Duodenal mucosa (tissue), 2 donors: ENCODE data around the gene ATG10.

Experiments used
- H3K27ac ChIP-seq: one replicate; pipeline ENCODE4 v1.7.0; 2013; ENCODE audit warnings: low read depth, low read length
- H3K27me3 ChIP-seq, 2 donors: one replicate each; pipeline ENCODE4 v1.7.0; 2013; ENCODE audit warnings: low read length in 2 of 2, control low read depth in 1 of 2; ENCODE audit not compliant: insufficient read depth in 2 of 2, control insufficient read depth in 1 of 2
- H3K36me3 ChIP-seq, 2 donors: one replicate each; pipeline ENCODE4 v1.7.0; 2013; ENCODE audit warnings: low read length in 2 of 2, control low read depth in 1 of 2; ENCODE audit not compliant: insufficient read depth in 2 of 2, control insufficient read depth in 1 of 2
- H3K4me1 ChIP-seq, 2 donors: one replicate each; pipeline ENCODE4 v1.7.0; 2013; ENCODE audit warnings: low read length in 2 of 2, control low read depth in 1 of 2; ENCODE audit not compliant: insufficient read depth in 2 of 2, control insufficient read depth in 1 of 2
- H3K4me3 ChIP-seq, 2 donors: one replicate each; pipeline ENCODE4 v1.7.0; 2013; ENCODE audit warnings: low read length in 2 of 2, low read depth in 1 of 2
- H3K9ac ChIP-seq, 2 donors: one replicate each; pipeline ENCODE4 v1.7.0; 2013; ENCODE audit warnings: low read length in 2 of 2, low read depth in 1 of 2
- H3K9me3 ChIP-seq, 2 donors: one replicate each; pipeline ENCODE4 v1.7.0; 2013; ENCODE audit warnings: low read length in 2 of 2, control low read depth in 1 of 2; ENCODE audit not compliant: control insufficient read depth in 1 of 2

ATG10 gene

DNA sequence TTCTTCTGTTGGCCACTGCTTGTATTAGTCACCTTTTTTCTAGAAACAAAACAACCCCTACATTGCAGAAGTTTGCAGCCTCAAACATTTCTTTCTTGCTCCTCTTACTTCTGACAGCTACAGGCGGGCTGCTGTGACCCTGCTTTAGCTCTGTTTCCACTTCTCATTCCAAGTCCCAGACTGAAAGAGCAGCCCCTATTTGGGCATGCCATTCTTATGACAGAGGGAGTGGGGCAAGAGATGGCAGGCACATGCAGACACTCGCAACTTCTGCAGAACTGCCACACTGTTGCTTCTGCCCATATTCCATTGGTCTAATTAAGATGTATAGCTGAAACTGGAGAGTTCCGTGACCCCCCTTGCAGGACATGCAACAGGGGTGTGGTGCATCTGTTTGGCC is 325.9 kb downstream of the ATG10 start:
- no peak overlapping the region for H3K4me3 ChIP-seq
- H3K27ac ChIP-seq, result no peak overlapping the region
- H3K9me3 ChIP-seq, result no peaks in the 10 kb centered on the region
- H3K27me3 ChIP-seq, result no peaks in the 10 kb centered on the region
- H3K36me3 ChIP-seq, result no peaks in the 10 kb centered on the region
- no peak overlapping the region for H3K9ac ChIP-seq
- H3K4me1 ChIP-seq, result no peaks in the 10 kb centered on the region

DNA sequence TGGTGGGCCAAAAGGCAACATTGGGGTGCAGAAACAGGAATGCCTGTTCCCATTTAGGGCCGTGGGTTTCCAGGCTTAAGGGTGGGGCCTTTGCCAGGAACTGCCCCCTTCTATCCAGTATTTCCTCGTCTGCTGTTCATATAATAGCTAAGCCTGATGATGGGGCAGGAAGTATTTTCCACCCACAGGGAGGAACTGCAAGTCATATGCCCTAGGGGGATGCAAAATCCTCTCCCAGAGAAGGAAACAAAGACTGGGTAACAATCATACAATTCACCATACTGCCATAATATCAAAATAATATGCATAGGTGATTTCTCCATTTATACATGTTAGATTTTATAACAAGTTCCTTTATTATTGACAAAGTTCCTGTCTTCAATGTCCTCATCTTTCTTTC is 326.8 kb downstream of the ATG10 start:
- Histone ChIP-seq H3K36me3 (no peaks in the 10 kb centered on the region), H3K9ac (no peak overlapping the region), H3K4me1 (no peaks in the 10 kb centered on the region), H3K27ac (no peak overlapping the region), H3K27me3 (no peaks in the 10 kb centered on the region), H3K9me3 (no peaks in the 10 kb centered on the region), H3K4me3 (no peak overlapping the region)

DNA sequence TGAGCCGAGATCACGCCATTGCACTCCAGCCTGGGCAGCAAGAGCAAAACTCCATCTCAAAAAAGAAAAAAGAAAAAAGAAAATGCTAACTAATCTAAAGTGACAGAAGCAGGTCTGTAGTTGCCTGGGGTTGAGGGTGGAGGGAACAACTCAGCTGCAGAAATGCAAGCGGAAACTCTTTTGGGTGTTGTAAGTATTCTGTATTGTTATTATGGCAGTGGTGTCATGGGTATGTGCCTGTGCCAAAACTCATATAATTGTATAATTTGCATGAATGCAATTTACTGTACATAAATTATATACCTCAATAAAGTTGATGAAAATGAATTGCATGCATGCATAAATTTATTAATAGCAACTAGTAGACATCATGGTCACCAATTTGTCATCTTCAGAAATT is 329.4 kb downstream of the ATG10 start:
- H3K9ac ChIP-seq, result no peak overlapping the region

More for the DNA sequence above, 329.4 kb downstream of the ATG10 start:
- Histone ChIP-seq H3K36me3 (no peaks in the 10 kb centered on the region), H3K9me3 (no peaks in the 10 kb centered on the region), H3K4me1 (no peaks in the 10 kb centered on the region), H3K27me3 (no peaks in the 10 kb centered on the region), H3K4me3 (no peak overlapping the region), H3K27ac (no peak overlapping the region)
